Measurements from ENCODE around the gene RPS6KL1. TPM values are rescaled to one million over a fixed set of nuclear protein-coding genes. Genes with fewer than 3 reads are reported as not detected.

The RPS6KL1 gene
- total RNA-seq = 10 to 100 TPM in 2 of 3 donors, 1 to 10 TPM in 1; 7.7 to 12.7 (median 11.5) TPM
- long read RNA-seq, donor 1, full-length matches to known transcripts = 2 of 17 reads
- long read RNA-seq, donor 1, partial matches to known transcripts = 2 of 17 reads
- long read RNA-seq, donor 1, other reads (novel, unspliced or antisense) = 13 of 17 reads
- long read RNA-seq, donor 2, partial matches to known transcripts = 3 of 9 reads
- long read RNA-seq, donor 2, other reads (novel, unspliced or antisense) = 6 of 9 reads

- H3K4me3 ChIP-seq = peak within 1 kb of the TSS; percentile 51
- peak; percentile 99 for ATAC-seq
- peaks cover 5% of the 10 kb centered on the region for H3K4me1 ChIP-seq (ENCODE audit: low read depth)
- no peak for TF ChIP-seq CTCF (IDR thresholded peaks at IDR 0.05)
- no peaks in the 10 kb centered on the region for H3K36me3 ChIP-seq (ENCODE audit: low read depth)
- peak; percentile 86 to 90 (median 86) for DNase-seq
- intact Hi-C loops (cut with DNase I, micrococcal nuclease) = no loop called here
- no peaks in the 10 kb centered on the region for H3K9me3 ChIP-seq
These were observed at the start of gene RPS6KL1 for GRCh38 chr14:74922752-74923401. TSS of gene RPS6KL1 (minus strand) at chr14:74923260. CDS start at chr14:74921541, 1,719 bp downstream.

- no peak overlapping the region for H3K4me3 ChIP-seq
- no peaks in the 10 kb centered on the region for H3K9me3 ChIP-seq
- H3K36me3 ChIP-seq (ENCODE audit: low read depth) = no peaks in the 10 kb centered on the region
- intact Hi-C loops (cut with DNase I, micrococcal nuclease) = no loop called here
- no peaks in the 10 kb centered on the region for H3K4me1 ChIP-seq (ENCODE audit: low read depth)
- ATAC-seq (no peak), DNase-seq (no peak)
- no peak for TF ChIP-seq CTCF (IDR thresholded peaks at IDR 0.05)
These were observed 45.8 kb upstream of the RPS6KL1 start for GRCh38 chr14:74968811-74969210.

GRCh38 chr14:74965486-74966153 is 42.6 kb upstream of the RPS6KL1 start:
- Histone ChIP-seq H3K9me3 (no peaks in the 10 kb centered on the region), H3K4me1 (ENCODE audit: low read depth) (no peaks in the 10 kb centered on the region), H3K36me3 (ENCODE audit: low read depth) (no peaks in the 10 kb centered on the region), H3K4me3 (no peak overlapping the region)
- intact Hi-C loops (cut with DNase I, micrococcal nuclease) = no loop called here
- no peak for TF ChIP-seq CTCF (IDR thresholded peaks at IDR 0.05)
- ATAC-seq (no peak), DNase-seq (no peak)

GRCh38 chr14:74964787-74965485 is 41.9 kb upstream of the RPS6KL1 start:
- intact Hi-C loops (cut with DNase I, micrococcal nuclease) = no loop called here
- ATAC-seq = no peak
- no peak for TF ChIP-seq CTCF (IDR thresholded peaks at IDR 0.05)

GRCh38 chr14:74963705-74964271 is 40.7 kb upstream of the RPS6KL1 start:
- H3K4me3 ChIP-seq = no peak overlapping the region
- intact Hi-C loops (cut with DNase I, micrococcal nuclease) = no loop called here
- H3K9me3 ChIP-seq = no peaks in the 10 kb centered on the region
- H3K36me3 ChIP-seq (ENCODE audit: low read depth) = no peaks in the 10 kb centered on the region
- TF ChIP-seq CTCF (IDR thresholded peaks at IDR 0.05) = no peak
- no peak for DNase-seq
- no peak for ATAC-seq
- no peaks in the 10 kb centered on the region for H3K4me1 ChIP-seq (ENCODE audit: low read depth)

More at GRCh38 chr14:74964787-74965485, 41.9 kb upstream of the RPS6KL1 start:
- no peaks in the 10 kb centered on the region for H3K36me3 ChIP-seq (ENCODE audit: low read depth)
- no peaks in the 10 kb centered on the region for H3K9me3 ChIP-seq
- H3K4me3 ChIP-seq = no peak overlapping the region
- DNase-seq = no peak
- H3K4me1 ChIP-seq (ENCODE audit: low read depth) = no peaks in the 10 kb centered on the region
